AG09319 (cell line): ENCODE data around the gene CDH4.

Source experiments
- DNase-seq: peaks from one replicate; pipeline ENCODE4 v3.0.0-alpha.2; 2010; ENCODE audit warnings: low read depth; ENCODE audit errors: extremely low read depth
- CTCF ChIP-seq: IDR thresholded peaks from 2 replicates; pipeline ENCODE4 v1.5.1; 2011; ENCODE audit warnings: low read depth, mild to moderate bottlenecking, inconsistent platforms, low read length, moderate library complexity

The CDH4 gene

DNA sequence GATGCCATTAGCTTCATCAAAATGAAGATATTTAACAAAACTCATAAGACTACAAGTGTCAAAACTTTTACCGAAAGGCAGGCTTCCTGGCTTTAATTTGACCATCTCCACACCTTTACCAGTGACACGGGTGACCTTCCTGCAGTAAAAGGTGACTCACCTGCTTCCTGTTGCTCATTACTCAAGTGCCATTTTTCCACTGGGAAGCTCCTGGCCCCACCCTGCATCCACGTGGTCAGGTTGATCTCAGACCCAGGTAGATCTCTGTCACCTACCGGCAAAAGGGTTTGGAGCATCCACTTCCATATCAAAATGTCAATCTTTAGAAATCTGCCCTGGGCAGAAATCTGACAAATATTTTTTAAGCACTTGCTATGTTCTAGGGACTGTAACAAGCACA is 31.9 kb upstream of the CDH4 start:
- no peak for TF ChIP-seq CTCF
- DNase-seq: no peak

DNA sequence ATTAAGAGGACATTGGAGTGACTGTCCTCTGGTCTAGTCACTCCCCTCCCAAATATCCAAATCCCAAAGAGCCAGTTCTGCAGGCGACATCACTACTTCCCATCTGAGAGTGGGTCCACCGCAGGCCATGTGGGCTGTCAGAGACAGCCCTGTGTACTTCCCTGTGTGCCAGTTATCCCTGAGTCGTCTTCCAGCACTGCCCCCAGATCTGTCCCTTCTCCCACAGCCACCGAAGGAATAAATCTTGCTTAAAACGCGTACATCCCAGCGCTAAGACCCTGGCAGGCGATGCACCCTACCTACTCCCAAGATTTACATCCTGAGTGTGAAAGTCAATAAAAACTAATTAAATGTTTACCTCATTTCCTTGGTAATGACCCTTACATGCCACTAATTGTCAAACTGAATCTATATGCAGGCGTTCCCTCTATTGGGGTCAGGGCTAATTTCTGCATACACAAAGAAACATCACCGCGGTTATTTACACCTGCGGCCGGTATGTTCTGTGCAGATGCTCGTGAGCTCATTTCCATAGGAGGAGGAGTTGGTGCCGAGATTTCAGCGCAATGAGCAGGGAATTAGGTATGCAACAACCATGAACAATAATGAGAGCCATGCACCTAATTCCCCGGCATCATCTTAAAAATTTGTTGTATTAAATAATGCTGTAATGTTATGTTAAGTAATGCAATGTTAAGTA is 31.3 kb upstream of the CDH4 start:
- DNase-seq: no peak
- TF ChIP-seq CTCF: no peak

- TF ChIP-seq CTCF: no peak
- no peak for DNase-seq
These were observed 29.4 kb upstream of the CDH4 start for GRCh38 chr20:61222699-61223098.

DNA sequence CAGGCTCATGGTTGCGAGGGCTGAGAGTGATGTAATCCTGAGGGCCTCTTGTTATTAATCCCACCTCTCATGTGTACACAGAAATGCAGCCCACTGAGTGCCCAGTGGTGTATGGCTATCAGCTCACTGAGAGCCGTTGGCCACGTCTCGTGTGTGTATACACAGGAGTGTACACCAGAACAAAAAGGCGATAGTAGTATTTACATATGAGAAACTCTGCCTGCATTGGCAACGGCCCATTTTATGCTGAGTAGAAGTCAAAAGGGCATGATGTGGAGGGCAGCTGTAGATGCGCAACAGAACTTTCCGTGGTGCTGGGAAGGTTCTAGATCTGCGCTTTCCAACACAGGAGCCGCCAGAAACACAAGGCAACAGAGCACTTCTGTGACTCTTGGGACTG is 28.9 kb upstream of the CDH4 start:
- DNase-seq: no peak
- no peak for TF ChIP-seq CTCF

- no peak for DNase-seq
- TF ChIP-seq CTCF: no peak
These were observed 21.9 kb upstream of the CDH4 start for GRCh38 chr20:61230166-61230565.

- no peak for TF ChIP-seq CTCF
- DNase-seq: no peak
These were observed 18.5 kb upstream of the CDH4 start for GRCh38 chr20:61233590-61233989.

GRCh38 chr20:61234224-61234890 is 17.7 kb upstream of the CDH4 start:
- no peak for TF ChIP-seq CTCF
- no peak for DNase-seq
